Activated CD8-positive, alpha-beta memory T cell treated with anti-CD3 and anti-CD28 coated beads for 4 hours (primary cell): ENCODE measurements around the gene UBE2K.
"Not testable (repeated sequence)": the region's sequence is repeated elsewhere in the genome, so short reads cannot be mapped to it uniquely, and the experiment has no call there.

Experiments
- DNase-seq, 2 donors: peaks; one replicate each; pipeline ENCODE4 v3.0.0-alpha.2; 2020; ENCODE audit warnings: low read depth in 2 of 2

Gene UBE2K

DNA sequence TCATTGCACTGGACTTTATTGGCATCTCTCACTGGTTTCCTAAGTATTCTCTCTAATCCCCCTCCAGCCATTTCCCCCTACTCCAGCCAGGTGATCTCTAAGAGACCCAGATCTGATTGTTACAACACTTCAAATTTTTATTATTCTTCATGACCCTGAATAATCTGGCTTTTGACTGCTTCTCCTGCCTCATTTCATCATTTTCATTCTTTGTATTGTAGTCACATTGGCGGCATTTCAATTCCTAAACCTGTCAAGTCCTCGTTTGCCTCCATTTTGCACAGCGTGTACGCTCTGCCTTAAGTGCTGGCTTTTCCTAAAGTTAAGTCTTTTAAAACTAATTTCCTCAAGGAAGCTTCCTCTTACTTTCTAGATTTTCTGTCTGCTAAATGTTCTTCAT, 31.6 kb downstream of the UBE2K start:
- no peak for DNase-seq

DNA sequence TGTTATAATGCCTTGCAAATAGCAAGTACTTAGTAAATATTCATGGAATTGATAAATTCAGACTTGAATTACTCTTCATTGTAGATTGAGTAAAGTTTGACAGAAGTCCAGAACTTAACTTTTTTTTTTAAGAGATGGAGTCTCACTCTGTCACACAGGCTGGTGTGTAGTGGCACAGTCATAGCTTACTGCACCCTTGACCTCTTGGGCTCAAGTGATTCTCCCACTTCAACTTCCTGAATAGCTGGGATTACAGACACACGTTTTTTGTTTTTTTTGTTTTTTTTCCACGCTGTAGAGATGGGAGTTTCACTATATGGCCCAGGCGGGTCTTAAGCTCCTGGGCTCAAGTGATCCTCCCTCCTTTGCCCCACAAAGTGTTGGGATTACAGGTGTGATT, 32.1 kb downstream of the UBE2K start:
- no peak for DNase-seq

- DNase-seq, result no peak
Observed at GRCh38 chr4:39731908-39732307, 34.0 kb downstream of the UBE2K start.

GRCh38 chr4:39732728-39733127, 34.8 kb downstream of the UBE2K start:
- DNase-seq, result no peak

- DNase-seq, result not testable (repeated sequence)
Observed at GRCh38 chr4:39739591-39739990, 41.7 kb downstream of the UBE2K start.

GRCh38 chr4:39741401-39741800, 43.5 kb downstream of the UBE2K start:
- DNase-seq, result no peak

- no peak for DNase-seq
Observed at GRCh38 chr4:39745920-39746319, 48.0 kb downstream of the UBE2K start.

- no peak for DNase-seq
Observed at GRCh38 chr4:39750216-39750615, 52.3 kb downstream of the UBE2K start.

- no peak for DNase-seq
Observed at GRCh38 chr4:39754309-39754708, 56.4 kb downstream of the UBE2K start.

DNA sequence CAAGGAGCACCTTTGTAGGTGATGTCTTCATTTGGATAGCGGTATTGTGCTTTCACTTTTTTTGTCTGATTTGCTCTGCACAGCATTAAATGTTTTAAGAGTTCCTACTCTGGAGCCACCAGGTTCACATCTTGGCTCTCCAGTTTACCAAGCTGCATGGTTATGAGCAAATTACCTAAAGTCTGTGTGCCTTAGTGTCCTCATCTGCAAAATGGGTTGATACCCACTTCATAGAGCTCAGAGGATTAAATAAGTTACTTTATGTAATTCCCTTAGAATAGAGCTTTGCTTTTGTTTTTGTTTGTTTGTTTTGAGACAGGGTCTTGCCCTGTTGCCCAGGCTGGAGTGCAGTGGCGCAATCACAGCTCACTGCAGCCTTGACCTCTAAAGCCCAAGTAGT, 58.2 kb downstream of the UBE2K start:
- DNase-seq, result no peak

GRCh38 chr4:39758176-39758575, 60.2 kb downstream of the UBE2K start:
- no peak for DNase-seq

DNA sequence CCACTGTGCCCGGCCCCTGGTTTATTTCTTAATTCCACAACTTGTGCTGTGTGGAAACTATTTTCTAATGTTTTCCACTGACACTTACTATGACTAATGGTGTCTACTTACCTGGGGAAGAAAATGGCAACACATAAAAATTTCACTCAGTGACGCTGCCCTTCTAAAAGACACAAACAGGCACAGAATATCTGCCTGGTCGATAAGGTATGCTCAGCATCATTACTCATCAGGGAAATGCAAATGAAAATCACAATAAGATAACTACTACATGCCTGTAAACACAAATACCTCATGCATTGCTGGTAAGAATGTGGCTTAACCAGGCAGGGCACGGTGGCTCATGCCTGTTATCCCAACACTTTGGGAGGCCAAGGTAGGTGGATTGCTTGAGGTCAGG, 61.6 kb downstream of the UBE2K start:
- no peak for DNase-seq

GRCh38 chr4:39761005-39761667, 63.2 kb downstream of the UBE2K start:
- no peak for DNase-seq

DNA sequence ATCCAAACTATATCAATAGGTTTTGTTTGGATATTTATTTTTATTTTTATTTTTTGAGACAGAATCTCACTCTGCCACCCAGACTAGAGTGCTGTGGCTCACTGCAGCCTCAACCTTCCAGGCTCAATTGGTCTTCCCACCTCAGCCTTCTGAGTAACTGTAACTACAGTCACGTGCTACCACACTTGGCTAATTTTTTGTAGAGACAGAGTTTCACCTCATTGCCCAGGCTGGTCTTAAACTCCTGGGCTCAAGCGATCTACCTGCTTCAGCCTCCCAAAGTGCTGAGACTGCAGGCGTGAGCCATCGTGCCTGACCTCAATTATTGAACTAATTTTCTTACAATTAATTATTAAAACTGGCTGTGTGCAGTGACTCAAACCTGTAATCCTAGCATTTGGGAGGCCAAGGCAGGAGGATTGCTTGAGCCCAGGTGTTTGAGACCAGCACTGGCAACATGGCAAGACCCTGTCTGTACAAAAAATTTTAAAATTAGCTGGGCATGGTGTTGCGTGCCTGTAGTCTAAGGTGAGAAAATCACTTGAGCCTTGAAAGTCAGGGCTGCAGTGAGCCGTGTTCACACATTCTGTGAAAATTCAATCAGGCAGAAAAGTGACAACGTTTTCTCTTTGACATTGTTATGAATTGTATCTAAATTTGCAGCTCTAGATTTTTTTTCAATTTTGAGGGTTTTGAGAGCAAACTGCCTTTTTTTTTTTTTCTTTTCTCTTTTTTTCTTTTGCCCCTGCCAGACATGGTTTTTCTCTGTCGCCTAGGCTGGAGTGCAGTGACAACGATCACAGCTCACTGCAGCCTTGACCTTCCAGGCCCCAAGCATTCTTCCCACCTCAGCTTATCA, 66.0 kb downstream of the UBE2K start:
- no peak for DNase-seq

- DNase-seq, result no peak
Observed at GRCh38 chr4:39770005-39770404, 72.1 kb downstream of the UBE2K start.

DNA sequence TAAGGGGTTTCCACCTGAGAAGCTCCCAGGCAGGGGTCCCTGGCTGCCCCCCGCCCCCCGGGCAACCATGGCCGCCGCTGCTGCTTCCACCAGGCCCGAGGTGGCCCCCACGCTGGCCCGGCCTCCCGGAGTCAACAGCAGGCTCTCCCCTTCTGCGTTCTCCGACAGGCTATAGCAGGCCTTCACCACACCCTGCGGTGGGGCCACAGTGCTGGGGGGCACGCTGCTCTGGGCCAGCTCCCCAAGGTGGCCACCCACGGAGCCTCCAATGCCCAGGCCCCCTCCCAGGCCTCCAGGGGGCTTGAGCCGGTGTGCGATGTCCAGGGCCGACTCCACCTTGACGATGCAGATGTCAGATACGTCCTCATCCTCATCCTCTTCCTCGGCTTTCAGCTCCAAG, 72.5 kb downstream of the UBE2K start:
- no peak for DNase-seq

- no peak for DNase-seq
Observed at GRCh38 chr4:39770969-39771724, 73.2 kb downstream of the UBE2K start.

DNA sequence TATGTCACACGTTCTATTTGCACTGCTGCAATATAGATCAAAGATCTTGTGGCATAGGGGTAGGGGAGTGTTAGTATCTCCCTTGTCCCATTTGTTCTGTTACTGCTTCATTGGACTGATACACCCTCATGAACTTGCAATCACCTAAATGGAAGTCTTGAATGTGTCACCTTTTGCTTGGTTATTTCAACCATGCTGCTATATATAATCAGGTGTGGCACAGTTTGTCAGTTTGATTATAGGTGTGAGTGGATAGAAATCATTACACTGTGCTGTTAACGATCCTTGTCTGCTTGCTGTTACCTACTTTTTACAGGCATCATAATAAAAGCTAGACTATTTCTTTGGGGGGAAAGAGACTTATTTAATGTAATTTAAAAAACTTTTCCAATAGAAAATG, 84.1 kb downstream of the UBE2K start:
- not testable (repeated sequence) for DNase-seq

- no peak for DNase-seq
Observed at GRCh38 chr4:39785083-39785482, 87.1 kb downstream of the UBE2K start.

GRCh38 chr4:39786838-39787237, 88.9 kb downstream of the UBE2K start:
- DNase-seq, result no peak

GRCh38 chr4:39792128-39792527, 94.2 kb downstream of the UBE2K start:
- no peak for DNase-seq

DNA sequence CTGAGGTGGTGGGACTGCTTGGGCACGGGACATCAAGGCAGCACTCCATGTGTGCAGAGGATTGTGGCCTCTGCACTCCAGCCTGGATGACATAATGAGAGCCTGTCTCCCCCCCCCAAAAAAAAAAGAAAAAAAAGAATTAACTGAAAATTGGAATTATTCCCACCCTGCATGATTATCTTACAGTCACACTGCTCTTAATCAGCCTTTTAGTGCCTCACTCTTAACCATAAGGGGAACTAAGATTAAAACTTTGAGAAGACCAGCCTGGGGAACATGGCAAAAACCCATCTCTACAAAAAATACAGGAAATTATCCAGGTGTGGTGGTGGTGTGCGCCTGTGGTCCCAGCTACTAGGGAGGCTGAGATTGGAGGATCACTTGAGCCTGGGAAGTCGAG, 94.6 kb downstream of the UBE2K start:
- DNase-seq, result no peak

DNA sequence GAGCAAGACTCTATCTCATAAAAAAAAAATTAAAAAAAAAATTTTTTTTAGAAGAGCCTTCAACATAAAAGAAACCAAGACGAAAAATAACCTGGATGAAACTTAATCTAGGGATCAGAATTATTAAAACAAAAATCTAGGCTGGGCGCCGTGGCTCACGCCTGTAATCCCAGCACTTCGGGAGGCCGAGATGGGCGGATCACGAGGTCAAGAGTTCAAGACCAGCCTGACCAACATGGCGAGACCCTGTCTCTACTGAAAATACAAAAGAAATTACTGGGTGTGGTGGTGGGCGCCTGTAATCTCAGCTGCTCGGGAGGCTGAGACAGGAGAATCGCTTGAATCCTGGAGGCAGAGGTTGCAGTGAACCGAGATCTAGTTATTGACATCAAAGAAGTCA, 95.0 kb downstream of the UBE2K start:
- not testable (repeated sequence) for DNase-seq
